Uterus (tissue), 4 donors: ENCODE measurements around the gene NEIL3. TPM values are rescaled to one million over a fixed set of nuclear protein-coding genes. Genes with fewer than 3 reads are reported as not detected.

Source experiments
- DNase-seq, 2 donors: peaks; one replicate each; pipeline ENCODE4 v3.0.0-alpha.2; 2019 to 2020
- H3K27ac ChIP-seq, 2 donors: fragments of 200-600 bp; sonication (generic); 1 replicate in 1 of 2; 2 replicates in 1 of 2; pipeline ENCODE4 v1.5.1; 2016 to 2018
- H3K27me3 ChIP-seq, 2 donors: fragments of 200-600 bp; sonication (generic); one replicate each; pipeline ENCODE4 v1.5.1; 2018 to 2019; ENCODE audit warnings: control low read depth in 1 of 2
- H3K36me3 ChIP-seq, 2 donors: fragments of 200-600 bp; sonication (generic); one replicate each; pipeline ENCODE4 v1.5.1; 2019; ENCODE audit warnings: control low read depth in 1 of 2
- H3K4me1 ChIP-seq, 2 donors: fragments of 200-600 bp; sonication (generic); one replicate each; pipeline ENCODE4 v1.5.1; 2018 to 2019; ENCODE audit warnings: control low read depth in 1 of 2
- H3K4me3 ChIP-seq, 2 donors: fragments of 200-600 bp; sonication (generic); 1 replicate in 1 of 2; 2 replicates in 1 of 2; pipeline ENCODE4 v1.5.1; 2018 to 2019; ENCODE audit warnings: mild to moderate bottlenecking in 1 of 2
- H3K9me3 ChIP-seq, 2 donors: fragments of 200-600 bp; sonication (generic); one replicate each; pipeline ENCODE4 v1.5.1; 2019; ENCODE audit warnings: control low read depth in 1 of 2
- POLR2A ChIP-seq, 2 donors: fragments of 450-650 bp; IDR thresholded peaks; one replicate each; pipeline ENCODE4 v1.6.1; 2016; ENCODE audit warnings: antibody characterized with exemption in 2 of 2, mild to moderate bottlenecking in 1 of 2, moderate library complexity in 1 of 2
- intact Hi-C: fragments of 100-400 bp; cut with DNase I; formaldehyde crosslinking; loops from one replicate; pipeline ENCODE4 v1.15.1; 2023; ENCODE audit warnings: low total_unique reads
- total RNA-seq, 4 donors: library from RNA; depleted of rRNA in 3 of 4; stranded (reverse); fragments of >200 nt in 3 of 4; gene quantifications; one replicate each; pipeline versions ENCODE4 v1.1.0 to v1.2.4, GENCODE V29; 2014 to 2023
- TF ChIP-seq, protein P1 (sequence below), 4 experiments: fragments of 200-600 bp in 2 of 4; fragments of 450-650 bp in 2 of 4; sonication (generic) in 2 of 4; IDR thresholded peaks; one replicate each; pipeline ENCODE4 v1.5.1; 2016 to 2019; ENCODE audit warnings: antibody characterized with exemption in 4 of 4, mild to moderate bottlenecking in 2 of 4, moderate library complexity in 1 of 4
- donor health status: DM: yes; HTN: yes; CAD: no.

NEIL3 gene
- total RNA-seq, 4 donors from 2014 or later, result 8.3 TPM; not detected in 3

DNA sequence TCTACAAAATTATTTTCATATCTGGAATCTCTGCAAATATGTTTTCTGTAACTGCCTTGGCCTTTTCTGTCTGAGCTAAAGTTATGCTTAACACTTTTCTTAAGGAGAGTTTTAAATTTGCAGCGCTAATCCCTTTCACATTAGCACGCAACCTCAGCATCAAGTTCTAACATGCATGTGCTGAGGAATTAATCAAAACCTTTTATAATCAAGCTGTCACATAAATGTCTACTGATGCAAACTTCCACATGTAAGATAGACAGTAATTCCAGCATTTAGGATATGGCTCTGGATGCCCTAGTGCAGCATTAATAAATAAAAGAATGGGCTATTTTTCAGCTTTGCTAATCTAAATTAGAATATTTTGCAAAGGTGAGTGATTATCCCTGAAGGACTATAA, 17.5 kb upstream of the NEIL3 start:
- no peak for TF ChIP-seq POLR2A (IDR thresholded peaks at IDR 0.05)
- TF ChIP-seq, protein P1, sequence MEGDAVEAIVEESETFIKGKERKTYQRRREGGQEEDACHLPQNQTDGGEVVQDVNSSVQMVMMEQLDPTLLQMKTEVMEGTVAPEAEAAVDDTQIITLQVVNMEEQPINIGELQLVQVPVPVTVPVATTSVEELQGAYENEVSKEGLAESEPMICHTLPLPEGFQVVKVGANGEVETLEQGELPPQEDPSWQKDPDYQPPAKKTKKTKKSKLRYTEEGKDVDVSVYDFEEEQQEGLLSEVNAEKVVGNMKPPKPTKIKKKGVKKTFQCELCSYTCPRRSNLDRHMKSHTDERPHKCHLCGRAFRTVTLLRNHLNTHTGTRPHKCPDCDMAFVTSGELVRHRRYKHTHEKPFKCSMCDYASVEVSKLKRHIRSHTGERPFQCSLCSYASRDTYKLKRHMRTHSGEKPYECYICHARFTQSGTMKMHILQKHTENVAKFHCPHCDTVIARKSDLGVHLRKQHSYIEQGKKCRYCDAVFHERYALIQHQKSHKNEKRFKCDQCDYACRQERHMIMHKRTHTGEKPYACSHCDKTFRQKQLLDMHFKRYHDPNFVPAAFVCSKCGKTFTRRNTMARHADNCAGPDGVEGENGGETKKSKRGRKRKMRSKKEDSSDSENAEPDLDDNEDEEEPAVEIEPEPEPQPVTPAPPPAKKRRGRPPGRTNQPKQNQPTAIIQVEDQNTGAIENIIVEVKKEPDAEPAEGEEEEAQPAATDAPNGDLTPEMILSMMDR (IDR thresholded peaks at IDR 0.05), result no peak
- Histone ChIP-seq H3K4me3 (no peak overlapping the region), H3K9me3 (no peaks in the 10 kb centered on the region), H3K36me3 (no peaks in the 10 kb centered on the region), H3K27me3 (no peaks in the 10 kb centered on the region), H3K4me1 (no peaks in the 10 kb centered on the region), H3K27ac (no peak overlapping the region)
- intact Hi-C loops, result no loop called here
- no peak for DNase-seq

DNA sequence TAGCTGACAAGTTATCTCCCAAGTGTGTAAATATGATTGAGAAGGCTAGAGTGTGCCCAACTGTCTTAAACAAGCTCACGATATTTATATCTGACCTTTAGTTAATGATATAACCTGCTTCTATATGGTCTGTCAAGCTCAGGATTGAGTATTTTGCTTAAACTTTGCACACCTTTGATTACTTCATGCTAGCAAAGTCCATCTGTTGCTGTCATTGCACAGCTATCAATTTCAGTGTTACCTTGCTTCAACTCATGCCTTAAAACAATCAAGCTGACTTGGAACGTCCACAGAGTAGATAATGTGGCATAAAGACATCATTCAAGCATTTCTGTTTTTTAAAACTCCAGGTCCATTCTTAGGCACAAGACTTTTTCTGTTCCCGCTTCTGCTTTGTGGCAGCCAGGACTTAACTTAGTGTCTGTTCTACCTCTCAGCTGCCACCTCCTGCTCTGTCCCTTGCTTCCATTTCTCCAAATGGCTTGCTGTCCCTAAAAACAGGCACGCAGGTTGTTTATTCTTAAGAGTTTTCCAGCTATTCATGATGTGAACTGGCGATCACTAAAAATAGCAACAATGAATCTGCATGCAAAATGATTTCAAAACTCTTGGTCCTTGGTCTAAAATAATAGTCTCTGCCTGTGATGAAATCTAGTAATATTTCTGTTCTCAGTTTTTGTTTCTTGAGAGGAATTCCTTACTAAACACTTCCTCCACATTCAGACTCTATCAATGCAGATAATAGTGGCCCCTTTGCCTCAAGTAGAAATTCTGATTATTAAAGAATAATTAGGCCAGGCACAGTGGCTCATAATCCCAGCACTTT, 16.3 kb upstream of the NEIL3 start:
- no peak for TF ChIP-seq POLR2A (IDR thresholded peaks at IDR 0.05)
- TF ChIP-seq, protein P1 (IDR thresholded peaks at IDR 0.05), result no peak
- Histone ChIP-seq H3K4me1 (no peaks in the 10 kb centered on the region), H3K27me3 (no peaks in the 10 kb centered on the region), H3K27ac (no peak overlapping the region), H3K36me3 (no peaks in the 10 kb centered on the region), H3K4me3 (no peak overlapping the region), H3K9me3 (no peaks in the 10 kb centered on the region)
- DNase-seq, result no peak
- intact Hi-C loops, result no loop called here

DNA sequence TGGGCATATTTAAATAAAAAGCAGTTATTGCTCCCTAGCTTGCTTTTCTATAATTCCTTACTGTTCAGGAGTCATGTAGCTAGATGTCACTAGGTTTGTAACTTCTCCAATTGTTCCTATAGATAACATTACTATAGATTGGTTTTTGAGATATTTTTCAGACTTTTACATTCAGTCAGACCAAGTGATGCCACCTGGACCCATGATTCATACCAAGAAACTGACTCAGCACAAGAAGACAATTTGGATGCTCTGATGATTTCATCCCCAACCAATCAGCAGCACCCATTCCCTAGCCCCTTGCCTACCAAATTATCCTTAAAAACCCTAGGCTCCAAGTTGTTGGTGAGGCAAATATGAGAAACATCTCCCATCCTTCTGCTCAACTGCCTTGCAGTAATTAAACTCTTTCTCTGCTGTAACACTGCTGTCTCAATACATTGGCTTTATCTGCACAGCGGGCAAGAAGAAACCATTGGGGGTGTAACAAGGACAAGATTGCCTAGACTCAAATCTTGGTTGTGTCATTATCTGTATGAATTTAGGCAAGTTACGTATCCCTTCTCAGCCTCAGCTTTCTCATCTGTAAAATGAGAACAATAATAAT, 11.8 kb upstream of the NEIL3 start:
- no peaks in the 10 kb centered on the region for H3K27me3 ChIP-seq
- no peak for DNase-seq
- TF ChIP-seq, protein P1 (IDR thresholded peaks at IDR 0.05), result no peak
- no peak for TF ChIP-seq POLR2A (IDR thresholded peaks at IDR 0.05)
- no peaks in the 10 kb centered on the region for H3K9me3 ChIP-seq
- H3K27ac ChIP-seq, result no peak overlapping the region
- H3K4me3 ChIP-seq, result no peak overlapping the region
- intact Hi-C loops, result no loop called here
- no peaks in the 10 kb centered on the region for H3K36me3 ChIP-seq
- no peaks in the 10 kb centered on the region for H3K4me1 ChIP-seq

DNA sequence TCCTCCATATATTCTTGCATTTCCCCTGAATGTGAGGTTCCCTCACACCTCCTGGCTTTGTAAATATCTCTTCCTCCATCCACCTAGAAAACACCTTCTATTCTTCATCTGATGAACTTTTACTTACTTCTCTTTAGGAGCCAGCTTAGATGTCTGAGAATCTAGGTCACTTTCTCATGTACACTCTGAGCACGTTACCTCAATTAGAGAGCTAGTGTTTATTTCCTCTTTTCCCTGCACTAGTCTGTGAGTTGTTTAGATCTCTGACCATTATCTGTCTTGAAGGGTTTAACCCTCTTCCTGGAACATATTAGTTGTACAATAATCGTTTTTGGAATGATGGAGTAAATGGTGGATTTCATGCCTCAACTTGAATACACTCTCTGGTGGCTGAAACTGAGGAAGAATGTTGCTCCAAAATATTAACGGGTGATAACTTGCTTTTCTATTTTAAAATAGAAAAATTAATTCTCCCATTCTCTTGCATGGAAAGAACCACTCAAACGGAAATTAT, 8.5 kb upstream of the NEIL3 start:
- TF ChIP-seq, protein P1 (IDR thresholded peaks at IDR 0.05), result no peak
- TF ChIP-seq POLR2A (IDR thresholded peaks at IDR 0.05), result no peak
- Histone ChIP-seq H3K4me3 (no peak overlapping the region), H3K9me3 (no peaks in the 10 kb centered on the region), H3K4me1 (no peaks in the 10 kb centered on the region), H3K27ac (no peak overlapping the region), H3K36me3 (no peaks in the 10 kb centered on the region), H3K27me3 (no peaks in the 10 kb centered on the region)
- DNase-seq, result no peak
- intact Hi-C loops, result no loop called here
